Fibroblast of skin of abdomen (primary cell): ENCODE measurements around the gene BECN2.
A peak's percentile ranks its signal among the peaks of the same experiment; 100 is the strongest.
"Not testable (repeated sequence)": the region's sequence is repeated elsewhere in the genome, so short reads cannot be mapped to it uniquely, and the experiment has no call there.

ENCODE experiments used
- DNase-seq: peaks from one replicate; pipeline ENCODE4 v3.0.0-alpha.2; 2013

The BECN2 gene

GRCh38 chr1:241979926-241980325, 22.4 kb downstream of the BECN2 start:
- no peak for DNase-seq

GRCh38 chr1:241985787-241986186, 28.2 kb downstream of the BECN2 start:
- peak; percentile 43 for DNase-seq

- DNase-seq: not testable (repeated sequence)
These were observed 30.9 kb downstream of the BECN2 start for GRCh38 chr1:241988389-241988930.

- peak; percentile 89 for DNase-seq
These were observed 32.5 kb downstream of the BECN2 start for GRCh38 chr1:241990040-241990439.

- DNase-seq: no peak
These were observed 35.2 kb downstream of the BECN2 start for GRCh38 chr1:241992734-241993133.

- no peak for DNase-seq
These were observed 36.6 kb downstream of the BECN2 start for GRCh38 chr1:241994171-241994570.

GRCh38 chr1:241997401-241997998, 39.9 kb downstream of the BECN2 start:
- no peak for DNase-seq

GRCh38 chr1:241998412-241998921, 40.9 kb downstream of the BECN2 start:
- peak; percentile 83 for DNase-seq

GRCh38 chr1:241999026-241999425, 41.5 kb downstream of the BECN2 start, which contains the start of gene MAP1LC3C:
TSS of gene MAP1LC3C (minus strand) at chr1:241999098. CDS start at chr1:241999008, 90 bp downstream.
- no peak for DNase-seq

- no peak for DNase-seq
These were observed 42.9 kb downstream of the BECN2 start for GRCh38 chr1:242000434-242000833.

GRCh38 chr1:242002072-242002471, 44.5 kb downstream of the BECN2 start:
- DNase-seq: peak; percentile 30

- DNase-seq: peak; percentile 46
These were observed 44.9 kb downstream of the BECN2 start for GRCh38 chr1:242002510-242002909.

GRCh38 chr1:242004751-242005495, 47.4 kb downstream of the BECN2 start:
- DNase-seq: no peak

GRCh38 chr1:242005866-242006535, 48.4 kb downstream of the BECN2 start:
- peak; percentile 54 for DNase-seq

- DNase-seq: no peak
These were observed 49.4 kb downstream of the BECN2 start for GRCh38 chr1:242006976-242007375.
